ENCODE results near the gene GAB2. TPM values are rescaled to one million over a fixed set of nuclear protein-coding genes. Genes with fewer than 3 reads are reported as not detected.

The GAB2 gene
- total and polyA plus RNA-seq, 7 experiments from 2014 or later, result 0.17 to 42.6 (median 3.5) TPM

DNA sequence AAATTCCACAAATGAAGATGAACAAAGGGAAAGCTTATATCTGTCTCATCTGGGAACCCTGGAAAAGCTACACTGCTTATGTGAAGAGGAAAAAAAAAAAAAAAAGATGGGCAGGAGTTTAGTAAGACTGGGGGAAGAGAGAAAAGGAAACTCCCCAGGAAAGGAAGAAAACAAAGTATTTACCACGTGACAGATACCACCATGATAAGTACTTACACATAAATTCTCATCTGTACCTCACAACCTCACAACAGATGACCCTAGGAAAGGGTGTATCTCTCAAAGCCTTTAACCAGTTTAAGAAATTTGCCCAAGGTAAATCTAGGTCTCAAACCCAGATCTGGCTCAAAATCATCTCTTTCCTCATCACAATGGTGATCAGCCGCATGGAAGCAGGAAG, 77.1 kb downstream of the GAB2 start:
- Histone ChIP-seq H3K27ac (ENCODE audit: low read depth, low read length) (no peak overlapping the region), H3K27me3 (ENCODE audit: control insufficient read depth in 2 of 2, insufficient read depth in 2 of 2, low read length in 2 of 2) (no peaks in the 10 kb centered on the region), H3K36me3 (ENCODE audit: control insufficient read depth in 2 of 3, insufficient read depth in 3 of 3, low read length in 3 of 3) (no peaks in the 10 kb centered on the region), H3K4me3 (ENCODE audit: low read length) (no peak overlapping the region), H3K9me3 (ENCODE audit: control insufficient read depth in 2 of 3, low read length in 3 of 3) (no peaks in the 10 kb centered on the region), H3K4me1 (ENCODE audit: control insufficient read depth in 2 of 2, insufficient read depth in 2 of 2, low read length in 2 of 2) (no peaks in the 10 kb centered on the region)
- Mint-ChIP-seq H3K4me1 (peaks cover 0 to 81% (median 9%) of the 10 kb centered on the region in 7 donors), H3K36me3 (peaks cover 0 to 65% (median 0%) of the 10 kb centered on the region in 5 donors), H3K4me3 (peak overlapping the region in 1 of 10 donors; percentile 71), H3K9me3 (peaks cover 0 to 17% (median 0%) of the 10 kb centered on the region in 11 donors), H3K27me3 (peaks cover 0 to 14% (median 7%) of the 10 kb centered on the region in 5 donors), H3K27ac (peak overlapping the region in 1 of 9 donors; percentile 95)
- ChIA-PET CTCF (no interaction called here), POLR2A (no interaction called here)
- DNase-seq (no peak), ATAC-seq (no peak)
- intact Hi-C loops (cut with micrococcal nuclease), result loop anchor here in 1 of 2 donors (1.0 to 5.0 kb wide), 3 partner anchors 8 to 77 kb away; partner anchors contain the start of gene GAB2

DNA sequence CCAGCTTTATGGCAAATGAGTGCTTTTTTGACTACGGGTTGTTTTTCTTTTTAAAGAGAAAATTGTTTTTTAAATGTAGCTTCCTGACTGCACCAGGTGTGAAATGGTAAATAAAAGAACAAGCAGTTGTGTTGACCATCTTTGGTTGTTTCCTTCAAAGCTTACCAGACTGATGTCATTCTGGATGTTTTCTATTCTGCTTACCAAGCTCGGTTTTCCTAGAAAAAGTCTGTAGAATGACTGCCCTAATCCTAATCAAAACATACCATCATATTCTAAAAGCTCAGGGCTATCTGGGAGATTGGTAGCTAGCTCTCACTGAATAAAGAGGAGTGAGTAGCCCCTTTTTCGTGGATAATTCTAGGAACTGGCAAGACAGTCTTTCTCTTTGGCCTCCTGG, 77.7 kb downstream of the GAB2 start:
- Mint-ChIP-seq H3K9me3 (peaks cover 0 to 20% (median 0%) of the 10 kb centered on the region in 11 donors), H3K27me3 (peaks cover 0 to 14% (median 7%) of the 10 kb centered on the region in 5 donors), H3K36me3 (peaks cover 0 to 65% (median 0%) of the 10 kb centered on the region in 5 donors), H3K4me1 (peaks cover 0 to 80% (median 7%) of the 10 kb centered on the region in 7 donors), H3K27ac (peak overlapping the region in 1 of 9 donors; percentile 95), H3K4me3 (peak overlapping the region in 1 of 10 donors; percentile 71)
- ATAC-seq, result no peak
- H3K27me3 ChIP-seq (ENCODE audit: control insufficient read depth in 2 of 2, insufficient read depth in 2 of 2, low read length in 2 of 2), result no peaks in the 10 kb centered on the region
- no peak for DNase-seq
- no peak overlapping the region for H3K4me3 ChIP-seq (ENCODE audit: low read length)
- no peaks in the 10 kb centered on the region for H3K4me1 ChIP-seq (ENCODE audit: control insufficient read depth in 2 of 2, insufficient read depth in 2 of 2, low read length in 2 of 2)
- H3K36me3 ChIP-seq (ENCODE audit: control insufficient read depth in 2 of 3, insufficient read depth in 3 of 3, low read length in 3 of 3), result no peaks in the 10 kb centered on the region
- H3K27ac ChIP-seq (ENCODE audit: low read depth, low read length), result no peak overlapping the region
- intact Hi-C loops (cut with micrococcal nuclease), result loop anchor here in 1 of 2 donors (1.0 to 5.0 kb wide), 4 partner anchors 8 to 77 kb away; partner anchors contain the start of gene GAB2
- CTCF ChIA-PET, result no interaction called here
- POLR2A ChIA-PET, result no interaction called here
- H3K9me3 ChIP-seq (ENCODE audit: control insufficient read depth in 2 of 3, low read length in 3 of 3), result no peaks in the 10 kb centered on the region

DNA sequence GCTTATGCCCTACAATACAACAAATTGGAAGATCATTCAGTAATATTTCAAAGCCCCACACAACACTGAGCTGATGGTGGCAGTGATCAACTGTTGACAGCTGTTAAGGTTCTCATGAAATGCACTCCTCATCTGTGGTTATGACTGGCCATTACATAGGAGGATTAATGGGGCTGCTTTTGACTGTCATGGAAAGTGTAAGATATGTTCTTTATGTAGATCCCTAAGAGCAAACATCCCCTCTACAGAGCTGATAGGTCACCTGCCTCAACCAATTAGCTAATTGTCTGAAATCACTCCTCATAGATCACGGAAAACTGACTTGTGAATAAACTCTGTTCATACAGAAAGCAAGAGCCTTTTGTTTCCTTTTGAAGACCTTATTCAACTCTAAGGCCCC, 78.1 kb downstream of the GAB2 start:
- no peak overlapping the region for H3K4me3 ChIP-seq (ENCODE audit: low read length)
- DNase-seq, result no peak
- peak overlapping the region in 1 of 10 donors; percentile 71 for H3K4me3 Mint-ChIP-seq
- ATAC-seq, result no peak
- H3K36me3 Mint-ChIP-seq, result peaks cover 0 to 70% (median 0%) of the 10 kb centered on the region in 5 donors
- POLR2A ChIA-PET, result no interaction called here
- peak overlapping the region in 1 of 9 donors; percentile 95 for H3K27ac Mint-ChIP-seq
- H3K27ac ChIP-seq (ENCODE audit: low read depth, low read length), result no peak overlapping the region
- no peaks in the 10 kb centered on the region for H3K9me3 ChIP-seq (ENCODE audit: control insufficient read depth in 2 of 3, low read length in 3 of 3)
- H3K4me1 ChIP-seq (ENCODE audit: control insufficient read depth in 2 of 2, insufficient read depth in 2 of 2, low read length in 2 of 2), result no peaks in the 10 kb centered on the region
- intact Hi-C loops (cut with micrococcal nuclease), result loop anchor here in 1 of 2 donors (1.0 kb wide), 1 partner anchor 14 kb away; no protein-coding TSS in a partner anchor
- peaks cover 0 to 14% (median 7%) of the 10 kb centered on the region in 5 donors for H3K27me3 Mint-ChIP-seq
- CTCF ChIA-PET, result no interaction called here
- no peaks in the 10 kb centered on the region for H3K36me3 ChIP-seq (ENCODE audit: control insufficient read depth in 2 of 3, insufficient read depth in 3 of 3, low read length in 3 of 3)
- H3K27me3 ChIP-seq (ENCODE audit: control insufficient read depth in 2 of 2, insufficient read depth in 2 of 2, low read length in 2 of 2), result no peaks in the 10 kb centered on the region
- H3K9me3 Mint-ChIP-seq, result peaks cover 0 to 20% (median 0%) of the 10 kb centered on the region in 11 donors
- H3K4me1 Mint-ChIP-seq, result peaks cover 0 to 82% (median 7%) of the 10 kb centered on the region in 7 donors

DNA sequence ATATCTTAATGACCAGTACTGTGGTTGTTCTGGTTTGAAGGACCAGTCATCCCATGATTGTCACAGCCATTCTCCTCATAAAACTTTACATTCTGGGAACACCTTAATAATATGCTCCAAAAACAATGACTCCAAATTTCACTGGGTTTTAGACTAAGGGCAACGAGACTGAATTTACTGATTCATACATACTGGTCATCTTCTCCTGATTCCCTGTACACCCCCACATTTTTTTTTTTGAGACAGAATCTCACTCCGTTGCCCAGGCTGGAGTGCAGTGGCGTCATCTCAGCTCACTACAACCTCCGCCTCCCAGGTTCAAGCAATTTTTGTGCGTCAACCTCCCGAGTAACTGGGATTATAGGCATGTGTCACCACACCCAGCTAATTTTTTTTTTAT, 78.9 kb downstream of the GAB2 start:
- ChIA-PET CTCF (no interaction called here), POLR2A (no interaction called here)
- Mint-ChIP-seq H3K4me1 (peaks cover 0 to 79% (median 7%) of the 10 kb centered on the region in 7 donors), H3K27ac (peak overlapping the region in 1 of 9 donors; percentile 95), H3K4me3 (no peak overlapping the region), H3K36me3 (peaks cover 0 to 67% (median 0%) of the 10 kb centered on the region in 5 donors), H3K27me3 (peaks cover 0 to 11% (median 7%) of the 10 kb centered on the region in 5 donors), H3K9me3 (peaks cover 0 to 21% (median 0%) of the 10 kb centered on the region in 11 donors)
- Histone ChIP-seq H3K9me3 (ENCODE audit: control insufficient read depth in 2 of 3, low read length in 3 of 3) (no peaks in the 10 kb centered on the region), H3K4me3 (ENCODE audit: low read length) (no peak overlapping the region), H3K36me3 (ENCODE audit: control insufficient read depth in 2 of 3, insufficient read depth in 3 of 3, low read length in 3 of 3) (no peaks in the 10 kb centered on the region), H3K27ac (ENCODE audit: low read depth, low read length) (no peak overlapping the region), H3K27me3 (ENCODE audit: control insufficient read depth in 2 of 2, insufficient read depth in 2 of 2, low read length in 2 of 2) (no peaks in the 10 kb centered on the region), H3K4me1 (ENCODE audit: control insufficient read depth in 2 of 2, insufficient read depth in 2 of 2, low read length in 2 of 2) (no peaks in the 10 kb centered on the region)
- DNase-seq, result no peak
- intact Hi-C loops (cut with micrococcal nuclease), result loop anchor here in 1 of 2 donors (1.0 kb wide), 1 partner anchor 13 kb away; no protein-coding TSS in a partner anchor
- ATAC-seq, result no peak

DNA sequence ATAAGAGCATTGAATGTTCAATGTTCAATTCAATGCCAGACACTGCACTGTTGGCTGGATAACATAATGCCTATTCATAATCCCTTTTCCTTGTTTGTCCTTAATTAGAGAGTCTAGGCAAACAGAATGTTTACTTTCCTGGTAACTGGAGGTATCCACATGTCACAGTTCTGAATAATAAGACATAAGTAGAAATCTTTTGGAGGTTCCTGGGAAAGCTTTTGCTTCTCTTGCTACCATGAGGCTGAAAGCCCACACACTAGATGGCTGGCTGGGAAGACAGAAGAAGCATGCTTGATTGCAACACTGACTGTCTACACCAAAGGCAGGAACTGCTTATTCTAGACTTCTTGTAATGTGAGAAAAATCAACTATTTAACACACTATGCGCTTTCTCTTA, 79.5 kb downstream of the GAB2 start:
- no peak for ATAC-seq
- H3K4me3 ChIP-seq (ENCODE audit: low read length), result no peak overlapping the region
- H3K4me1 Mint-ChIP-seq, result peaks cover 0 to 83% (median 8%) of the 10 kb centered on the region in 7 donors
- H3K9me3 ChIP-seq (ENCODE audit: control insufficient read depth in 2 of 3, low read length in 3 of 3), result no peaks in the 10 kb centered on the region
- H3K4me1 ChIP-seq (ENCODE audit: control insufficient read depth in 2 of 2, insufficient read depth in 2 of 2, low read length in 2 of 2), result no peaks in the 10 kb centered on the region
- peak overlapping the region in 1 of 10 donors; percentile 23 for H3K4me3 Mint-ChIP-seq
- no peaks in the 10 kb centered on the region for H3K27me3 ChIP-seq (ENCODE audit: control insufficient read depth in 2 of 2, insufficient read depth in 2 of 2, low read length in 2 of 2)
- POLR2A ChIA-PET, result no interaction called here
- peaks cover 0 to 68% (median 0%) of the 10 kb centered on the region in 5 donors for H3K36me3 Mint-ChIP-seq
- CTCF ChIA-PET, result no interaction called here
- no peak for DNase-seq
- H3K9me3 Mint-ChIP-seq, result peaks cover 0 to 21% (median 0%) of the 10 kb centered on the region in 11 donors
- peaks cover 0 to 9% (median 7%) of the 10 kb centered on the region in 5 donors for H3K27me3 Mint-ChIP-seq
- intact Hi-C loops (cut with micrococcal nuclease), result no loop called here
- peak overlapping the region in 1 of 9 donors; percentile 95 for H3K27ac Mint-ChIP-seq
- H3K36me3 ChIP-seq (ENCODE audit: control insufficient read depth in 2 of 3, insufficient read depth in 3 of 3, low read length in 3 of 3), result no peaks in the 10 kb centered on the region
- H3K27ac ChIP-seq (ENCODE audit: low read depth, low read length), result no peak overlapping the region

DNA sequence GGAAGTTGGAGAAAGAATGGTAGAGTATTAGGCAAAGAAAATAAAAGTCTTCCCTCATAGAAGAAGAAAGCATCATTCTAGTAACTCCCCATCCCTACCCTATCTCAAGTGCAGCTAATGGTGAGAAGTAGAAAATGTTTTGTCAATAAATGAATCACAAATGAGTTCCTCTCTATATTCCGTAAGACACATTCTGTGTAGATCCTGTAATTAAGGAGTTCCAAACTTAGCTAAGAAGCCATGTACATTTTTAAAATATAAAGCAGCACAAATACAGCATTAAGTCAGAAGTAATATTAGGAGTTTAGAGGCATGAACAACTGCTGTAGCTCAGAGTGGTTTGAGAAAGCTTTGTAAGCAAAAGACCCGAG, 80.1 kb downstream of the GAB2 start:
- H3K4me3 Mint-ChIP-seq, result peak overlapping the region in 1 of 10 donors; percentile 1
- peaks cover 0 to 19% (median 0%) of the 10 kb centered on the region in 11 donors for H3K9me3 Mint-ChIP-seq
- intact Hi-C loops (cut with micrococcal nuclease), result no loop called here
- no peak for DNase-seq
- peaks cover 0 to 67% (median 0%) of the 10 kb centered on the region in 5 donors for H3K36me3 Mint-ChIP-seq
- no peak overlapping the region for H3K27ac ChIP-seq (ENCODE audit: low read depth, low read length)
- no peak overlapping the region for H3K27ac Mint-ChIP-seq
- no peaks in the 10 kb centered on the region for H3K9me3 ChIP-seq (ENCODE audit: control insufficient read depth in 2 of 3, low read length in 3 of 3)
- peaks cover 0 to 83% (median 8%) of the 10 kb centered on the region in 7 donors for H3K4me1 Mint-ChIP-seq
- H3K36me3 ChIP-seq (ENCODE audit: control insufficient read depth in 2 of 3, insufficient read depth in 3 of 3, low read length in 3 of 3), result no peaks in the 10 kb centered on the region
- peaks cover 0 to 9% (median 7%) of the 10 kb centered on the region in 5 donors for H3K27me3 Mint-ChIP-seq
- no peaks in the 10 kb centered on the region for H3K27me3 ChIP-seq (ENCODE audit: control insufficient read depth in 2 of 2, insufficient read depth in 2 of 2, low read length in 2 of 2)
- POLR2A ChIA-PET, result no interaction called here
- no peak for ATAC-seq
- CTCF ChIA-PET, result no interaction called here
- no peak overlapping the region for H3K4me3 ChIP-seq (ENCODE audit: low read length)
- H3K4me1 ChIP-seq (ENCODE audit: control insufficient read depth in 2 of 2, insufficient read depth in 2 of 2, low read length in 2 of 2), result no peaks in the 10 kb centered on the region
